GM18519 (cell line): ENCODE data around the gene CHST3.
"Not testable (repeated sequence)": the region's sequence is repeated elsewhere in the genome, so short reads cannot be mapped to it uniquely, and the experiment has no call there.

ENCODE experiments used
- ATAC-seq: cut with Tn5 transposase; IDR thresholded peaks from one replicate; pipeline ENCODE4 v1.9.1; 2021; ENCODE audit warnings: mild to moderate bottlenecking, moderate library complexity; ENCODE audit not compliant: unreplicated experiment, low FRiP score

CHST3 gene

GRCh38 chr10:71964098-71964742 lies at the start of gene CHST3:
Gene CHST3, plus strand, starts transcription at chr10:71964395. Its CDS starts 41,448 bp downstream, at chr10:72005843.
- ATAC-seq, result no peak

- ATAC-seq, result no peak
These were observed 47.4 kb upstream of the CHST3 start for GRCh38 chr10:71916827-71917226.

DNA sequence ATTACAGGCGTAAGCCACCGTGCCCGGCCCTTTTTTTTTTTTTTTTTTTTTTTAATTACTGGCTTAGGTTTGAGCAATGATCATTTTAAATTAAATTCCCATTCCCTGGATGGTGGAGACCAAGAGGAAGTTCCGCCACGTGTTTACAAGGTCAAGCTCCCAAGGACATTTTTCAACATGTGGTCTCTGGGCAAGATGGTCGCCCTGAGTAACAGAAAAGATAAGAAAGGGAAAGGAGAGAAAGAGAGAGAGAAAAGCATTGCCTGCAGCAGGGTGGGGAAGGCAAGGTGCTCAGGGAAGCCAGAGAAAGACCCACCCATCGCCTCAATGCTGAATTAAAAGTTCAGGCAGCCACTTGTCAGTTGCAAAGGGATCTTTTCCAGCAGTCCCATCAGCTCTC lies 45.2 kb upstream of the CHST3 start:
- ATAC-seq, result no peak

- not testable (repeated sequence) for ATAC-seq
These were observed 44.1 kb upstream of the CHST3 start for GRCh38 chr10:71919956-71920539.

DNA sequence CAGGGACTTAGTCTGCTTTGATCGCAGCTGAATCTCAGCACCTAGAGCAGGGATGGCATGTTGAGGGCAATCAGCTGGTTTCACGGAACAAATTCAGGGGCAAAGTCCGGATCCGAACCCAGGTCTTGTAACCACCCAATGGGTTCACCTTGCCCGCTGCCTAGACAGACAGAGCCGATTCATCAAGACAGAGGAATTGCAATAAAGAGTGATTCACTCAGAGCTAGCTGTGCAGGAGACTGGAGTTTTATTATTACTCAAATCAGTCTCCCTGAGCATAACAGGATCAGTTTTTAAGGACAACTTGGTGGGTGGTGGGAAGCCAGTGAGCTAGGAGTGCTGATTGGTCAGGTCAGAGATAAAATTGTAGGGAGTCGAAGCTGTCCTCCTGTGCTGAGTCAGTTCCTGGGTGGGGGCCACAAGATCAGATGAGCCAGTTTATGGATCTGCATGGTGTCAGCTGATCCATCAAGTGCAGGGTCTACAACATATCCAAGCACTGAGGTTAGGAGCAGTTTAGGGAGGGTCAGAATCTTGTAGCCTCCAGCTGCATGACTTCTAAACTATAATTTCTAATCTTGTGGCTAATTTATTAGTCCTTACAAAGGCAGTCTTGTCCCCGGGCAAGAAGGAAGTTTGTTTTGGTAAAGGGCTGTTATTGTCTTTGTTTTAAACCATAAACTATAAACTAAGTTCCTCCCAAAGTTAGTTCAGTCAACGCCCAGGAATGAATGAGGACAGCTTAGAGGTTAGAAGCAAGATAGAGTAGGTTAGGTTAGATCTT lies 43.5 kb upstream of the CHST3 start:
- no peak for ATAC-seq

DNA sequence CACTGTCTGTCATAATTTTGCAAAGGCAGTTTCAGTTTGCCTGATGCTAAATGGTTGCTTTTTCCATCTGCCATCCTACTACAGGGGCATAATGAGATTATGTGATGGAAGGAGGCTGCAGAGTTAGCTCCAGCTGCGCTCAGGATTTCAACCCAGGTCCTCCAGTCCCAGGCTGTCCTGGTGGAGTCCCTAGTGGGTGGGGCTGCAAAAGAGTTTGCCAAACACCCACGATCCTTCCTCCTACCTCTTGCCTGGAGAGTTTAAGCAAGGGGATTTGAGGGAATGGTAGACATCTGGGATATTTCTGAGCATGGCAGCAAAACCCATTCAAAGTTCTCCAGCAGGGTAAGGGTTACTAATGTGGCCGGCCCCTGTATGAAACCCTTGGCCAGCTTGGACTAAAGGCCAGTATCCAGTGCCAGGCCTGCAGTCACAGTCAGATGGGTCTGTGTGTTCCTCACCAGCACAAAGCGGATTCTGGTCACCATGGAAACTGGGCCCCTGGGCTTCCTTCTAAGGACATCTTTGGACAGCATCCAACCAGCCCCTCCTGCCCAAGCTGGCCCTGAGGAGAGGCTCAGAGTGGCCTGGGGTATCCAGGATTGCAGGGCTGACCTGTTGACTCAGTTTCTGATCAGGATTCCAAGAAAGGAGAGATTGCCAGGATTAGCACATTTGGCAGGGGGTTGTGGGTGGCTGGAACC lies 42.7 kb upstream of the CHST3 start:
- no peak for ATAC-seq

DNA sequence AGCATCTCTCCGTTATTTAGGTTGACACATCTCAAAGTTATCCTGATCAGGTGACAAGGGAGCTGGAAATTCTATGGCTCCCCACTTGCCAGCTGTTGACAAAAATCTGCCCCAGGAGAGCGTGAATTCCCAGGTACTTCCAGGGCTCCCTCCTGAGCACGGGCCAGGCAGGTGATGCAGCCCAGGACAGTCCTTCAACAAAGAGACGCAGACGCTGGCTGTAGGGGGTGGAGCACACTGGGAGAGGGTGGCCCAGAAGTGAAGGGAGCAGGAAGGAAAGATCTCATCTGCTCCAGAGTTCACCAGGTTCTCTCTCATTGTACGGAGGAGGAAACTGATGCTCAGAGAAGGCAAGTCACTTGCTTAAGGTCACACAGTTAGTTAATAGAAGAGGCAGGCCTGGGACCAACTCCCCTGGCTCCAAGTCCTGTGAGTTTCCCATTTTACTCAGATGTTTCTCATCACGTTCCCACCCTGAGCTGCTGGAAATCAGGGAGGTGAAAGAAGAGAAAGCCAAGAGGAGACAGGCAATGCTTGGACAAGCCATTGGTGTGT lies 41.0 kb upstream of the CHST3 start:
- ATAC-seq, result no peak

GRCh38 chr10:71924771-71925170 lies 39.4 kb upstream of the CHST3 start:
- no peak for ATAC-seq

DNA sequence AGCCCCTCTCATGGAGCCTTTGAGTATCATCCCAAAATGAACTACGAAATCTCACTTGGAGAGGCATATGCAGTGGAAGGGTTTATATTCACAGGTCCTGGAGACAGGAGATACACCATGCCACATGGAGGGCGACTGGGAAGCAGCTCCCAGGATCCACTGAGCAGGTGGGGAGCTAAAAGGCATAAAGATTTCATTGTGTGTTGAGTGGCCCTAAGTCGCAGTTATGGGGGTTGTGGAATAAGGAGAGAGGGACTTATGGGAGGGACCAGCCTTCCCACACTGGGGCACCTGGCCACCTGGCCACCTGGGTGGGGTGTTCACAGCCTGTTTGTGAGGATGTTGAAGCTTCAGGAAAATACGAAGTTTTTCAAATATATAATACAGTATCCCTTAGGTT lies 37.0 kb upstream of the CHST3 start:
- no peak for ATAC-seq

DNA sequence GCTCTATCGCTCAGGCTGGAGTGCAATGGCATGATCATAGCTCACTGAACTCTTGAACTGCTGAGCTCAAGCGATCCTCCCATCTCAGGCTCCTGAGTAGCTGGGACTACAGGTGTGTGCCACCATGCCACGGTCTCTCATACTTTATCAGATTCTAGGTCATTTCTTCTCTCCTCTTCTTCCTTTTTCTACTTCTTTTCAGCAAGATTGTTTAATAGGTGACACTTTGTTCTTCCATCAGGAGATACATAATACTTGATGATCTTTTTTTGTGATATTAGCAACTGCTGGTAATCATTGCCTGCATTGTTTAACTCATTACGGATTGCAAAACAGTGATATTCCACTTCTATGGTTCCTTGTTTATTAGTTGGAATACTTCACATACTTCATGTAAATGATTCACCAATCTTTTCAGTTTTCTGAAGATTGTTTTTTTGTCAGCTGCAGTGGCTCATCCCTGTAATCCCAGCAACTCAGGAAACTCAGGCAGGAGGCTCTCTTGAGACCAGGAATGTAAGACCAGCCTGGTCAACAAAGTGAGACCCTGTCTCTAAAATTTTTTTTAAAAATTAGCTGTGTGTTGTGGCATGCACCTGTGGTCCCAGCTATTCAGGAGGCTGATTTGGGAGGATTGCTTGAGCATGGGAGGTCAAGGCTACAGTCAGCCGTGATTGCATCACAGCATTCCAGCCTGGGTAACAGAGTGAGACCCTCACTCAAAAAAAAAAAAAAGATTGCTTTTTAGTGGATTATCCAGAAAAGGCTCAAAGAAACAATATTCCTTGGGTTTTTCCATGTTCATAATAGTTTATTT lies 36.2 kb upstream of the CHST3 start:
- no peak for ATAC-seq

DNA sequence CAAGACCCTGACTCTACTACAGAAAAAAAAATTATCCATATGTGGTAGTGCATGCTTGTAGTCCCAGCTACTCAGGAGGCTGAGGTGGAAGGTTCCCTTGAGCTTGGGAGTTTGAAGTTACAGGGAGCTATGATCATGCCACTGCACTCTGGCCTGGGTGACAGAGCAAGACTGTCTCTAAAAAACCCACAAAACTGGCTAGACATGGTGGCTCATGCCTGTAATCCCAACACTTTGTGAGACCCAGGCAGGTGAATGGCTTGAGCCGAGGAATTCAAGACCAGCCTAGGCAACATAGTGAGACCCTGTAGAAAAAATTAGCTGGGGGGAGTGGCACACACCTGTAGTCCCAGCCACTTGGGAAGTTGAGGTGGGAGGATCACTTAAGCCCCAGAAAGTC lies 32.9 kb upstream of the CHST3 start:
- no peak for ATAC-seq

DNA sequence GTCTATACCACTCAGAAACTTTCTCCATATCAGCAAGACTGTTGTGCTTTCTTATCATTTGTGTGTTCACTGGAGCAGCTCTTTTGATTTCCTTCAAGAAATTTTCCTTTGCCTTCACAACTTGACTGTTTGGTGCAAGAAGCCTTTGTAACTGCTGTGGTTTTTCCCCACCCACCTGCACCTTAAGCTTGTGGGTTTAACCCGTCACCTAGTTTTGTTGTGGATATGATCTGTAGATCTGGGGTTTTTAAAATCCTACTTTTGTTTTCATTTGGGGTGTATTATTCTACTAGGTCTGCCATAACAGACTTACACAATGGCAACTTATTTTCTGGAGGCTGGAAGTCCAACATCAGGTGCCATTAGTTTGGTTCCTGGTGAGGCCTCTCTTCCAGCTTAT lies 30.5 kb upstream of the CHST3 start:
- no peak for ATAC-seq

DNA sequence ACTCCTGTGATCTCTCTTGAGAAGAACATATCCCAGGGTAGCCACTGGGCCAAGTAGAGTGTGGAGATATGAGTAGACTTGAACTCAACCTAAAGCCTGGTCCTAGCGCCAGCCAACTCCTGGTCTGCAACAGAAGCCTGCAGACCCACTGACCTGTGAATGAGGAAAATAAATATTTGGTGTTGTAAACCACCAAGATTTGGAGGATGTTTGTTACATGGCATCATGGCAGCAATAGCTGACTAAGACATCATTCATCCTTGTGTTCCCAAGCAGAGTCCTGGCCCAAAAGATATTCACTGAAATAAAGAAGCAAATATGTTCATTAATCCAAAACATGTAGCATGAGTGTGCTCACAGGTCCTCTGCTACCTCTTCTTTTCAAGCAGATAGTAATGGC lies 26.0 kb upstream of the CHST3 start:
- ATAC-seq, result no peak

GRCh38 chr10:71939304-71939703 lies 24.9 kb upstream of the CHST3 start:
- no peak for ATAC-seq

DNA sequence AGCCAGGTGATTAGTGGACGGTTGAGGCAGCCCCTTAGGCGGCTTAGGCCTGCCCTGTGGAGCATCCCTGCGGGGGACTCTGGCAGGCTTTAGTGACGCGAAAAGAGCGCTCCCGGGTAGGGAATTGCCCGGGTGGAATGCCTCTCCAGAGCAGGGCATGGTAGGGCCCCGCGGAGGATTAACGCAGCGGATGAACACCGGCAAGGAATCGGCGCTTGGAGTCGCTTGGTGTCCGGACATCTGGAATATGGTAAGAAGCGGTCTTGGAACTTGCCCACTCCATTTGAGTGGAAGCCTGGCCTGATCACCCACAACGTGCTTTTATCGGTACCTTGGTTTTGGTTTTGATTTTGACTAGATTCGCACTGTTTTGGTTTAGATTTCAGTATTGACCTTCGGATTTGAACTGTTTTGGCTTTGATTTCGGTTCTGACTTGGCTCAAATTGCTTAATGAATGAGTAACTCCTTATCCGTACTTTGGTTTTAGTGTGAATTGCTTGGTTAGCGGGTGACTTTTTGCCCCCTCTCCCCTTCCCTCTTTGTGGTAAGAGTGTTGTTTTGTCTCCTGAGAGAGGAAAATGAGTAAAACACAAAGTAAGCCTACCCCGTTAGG lies 24.2 kb upstream of the CHST3 start:
- ATAC-seq, result no peak

- ATAC-seq, result no peak
These were observed 23.4 kb upstream of the CHST3 start for GRCh38 chr10:71940752-71941151.

DNA sequence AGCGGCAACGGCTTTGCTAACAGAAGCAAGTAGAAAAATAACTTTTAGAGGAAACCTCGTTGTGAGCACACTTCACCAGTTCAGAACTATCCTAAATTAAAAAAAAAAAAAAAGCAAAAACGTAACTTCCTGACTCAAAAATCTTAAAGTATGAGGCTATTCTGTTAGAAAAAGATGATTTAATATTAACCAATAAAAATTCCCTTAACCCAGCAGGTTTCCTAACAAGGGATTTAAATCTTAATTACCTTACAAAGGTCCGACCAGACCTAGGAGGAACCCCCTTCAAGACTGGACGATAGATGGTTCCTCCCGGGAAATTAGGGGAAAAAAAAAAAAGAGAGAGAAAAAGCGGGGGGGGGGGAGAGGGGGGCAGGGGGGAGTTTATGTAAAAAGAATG lies 22.9 kb upstream of the CHST3 start:
- ATAC-seq, result no peak

GRCh38 chr10:71945819-71946474 lies 18.2 kb upstream of the CHST3 start:
- no peak for ATAC-seq

- no peak for ATAC-seq
These were observed 17.5 kb upstream of the CHST3 start for GRCh38 chr10:71946700-71947099.
